ENCODE measurements around the gene ZFYVE27. TPM values are rescaled to one million over a fixed set of nuclear protein-coding genes. Genes with fewer than 3 reads are reported as not detected.

The ZFYVE27 gene
- total and polyA plus RNA-seq, 2 of the 4 experiments (the other 2 are of a cell fraction) = 13.1 to 22.2 TPM

- TF ChIP-seq NFE2L2 (IDR thresholded peaks at IDR 0.05; ENCODE audit: low read depth, low read length) (no peak), FOS (IDR thresholded peaks at IDR 0.05; ENCODE audit: low read depth, low read length) (no peak), USF2 (IDR thresholded peaks at IDR 0.05; ENCODE audit: low read depth, low read length) (no peak), RCOR1 (IDR thresholded peaks at IDR 0.05; ENCODE audit: insufficient replicate concordance, low read length) (no peak), CTCF (conservative IDR thresholded peaks at IDR 0.05; ENCODE audit: low read depth, low read length) (no peak), RFX5 (IDR thresholded peaks at IDR 0.05; ENCODE audit: low read depth, low read length) (no peak), SMC3 (IDR thresholded peaks at IDR 0.05; ENCODE audit: low read depth, low read length) (no peak), RAD21 (IDR thresholded peaks at IDR 0.05; ENCODE audit: low read length) (no peak), BHLHE40 (IDR thresholded peaks at IDR 0.05; ENCODE audit: low read depth, low read length) (no peak), POLR2A (IDR thresholded peaks at IDR 0.05; ENCODE audit: low read depth, low read length) (no peak), MAFK (IDR thresholded peaks at IDR 0.05; ENCODE audit: low read depth, low read length) (no peak), MAZ (IDR thresholded peaks at IDR 0.05; ENCODE audit: borderline replicate concordance, low read depth, low read length) (no peak), CHD1 (IDR thresholded peaks at IDR 0.05; ENCODE audit: low read depth, low read length) (no peak)
- TF ChIP-seq, protein P1, sequence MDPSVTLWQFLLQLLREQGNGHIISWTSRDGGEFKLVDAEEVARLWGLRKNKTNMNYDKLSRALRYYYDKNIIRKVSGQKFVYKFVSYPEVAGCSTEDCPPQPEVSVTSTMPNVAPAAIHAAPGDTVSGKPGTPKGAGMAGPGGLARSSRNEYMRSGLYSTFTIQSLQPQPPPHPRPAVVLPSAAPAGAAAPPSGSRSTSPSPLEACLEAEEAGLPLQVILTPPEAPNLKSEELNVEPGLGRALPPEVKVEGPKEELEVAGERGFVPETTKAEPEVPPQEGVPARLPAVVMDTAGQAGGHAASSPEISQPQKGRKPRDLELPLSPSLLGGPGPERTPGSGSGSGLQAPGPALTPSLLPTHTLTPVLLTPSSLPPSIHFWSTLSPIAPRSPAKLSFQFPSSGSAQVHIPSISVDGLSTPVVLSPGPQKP (IDR thresholded peaks at IDR 0.05; ENCODE audit: borderline replicate concordance, low read depth, low read length) = no peak
- no peak overlapping the region for H3K4ac ChIP-seq (ENCODE audit: low read depth, low read length)
- no peak overlapping the region for H3K18ac ChIP-seq (ENCODE audit: low read depth, low read length)
- H2BK120ac ChIP-seq (ENCODE audit: low read depth, low read length) = no peak overlapping the region
- no TSS peak for BruUV-seq (replicated peaks)
- H3K4me2 ChIP-seq (ENCODE audit: low read depth, low read length) = no peak overlapping the region
- no peak overlapping the region for H3K23ac ChIP-seq (ENCODE audit: low read depth, low read length)
- 70% methylated on average over 2 of the region's 9 CpGs; no CpG with 5 or more reads in 1 of the 2 experiments for WGBS, 2 experiments (ENCODE audit: extremely low coverage in 2 of 2, insufficient read length in 1 of 2)
- H3K9me3 ChIP-seq (ENCODE audit: control insufficient read depth, insufficient read depth, low read length) = no peaks in the 10 kb centered on the region
- H3K27ac ChIP-seq (ENCODE audit: insufficient read depth, low read length) = no peak overlapping the region
- no peak overlapping the region for H3K4me3 ChIP-seq (ENCODE audit: insufficient read depth, low read depth, low read length)
- no peak overlapping the region for H4K8ac ChIP-seq (ENCODE audit: low read depth in 2 of 2, low read length in 2 of 2)
- CTCF ChIA-PET = no interaction called here
- ATAC-seq (ENCODE audit: low read depth) (no peak), DNase-seq (no peak)
- no peak overlapping the region for H2AK9ac ChIP-seq (replicated peaks; ENCODE audit: low read depth, low read length, poor library complexity)
- H3K36me3 ChIP-seq (ENCODE audit: control insufficient read depth, insufficient read depth, low read length) = no peaks in the 10 kb centered on the region
- no peak overlapping the region for H2AK5ac ChIP-seq (ENCODE audit: low read depth, low read length)
- POLR2A ChIA-PET (ENCODE audit: unreplicated experiment) = no interaction called here
- H3K9me1 ChIP-seq (ENCODE audit: insufficient read depth, low read length) = no peaks in the 10 kb centered on the region
- no peak overlapping the region for H4K5ac ChIP-seq (ENCODE audit: low read depth, low read length)
- no peak overlapping the region for H2BK15ac ChIP-seq (ENCODE audit: low read depth, low read length)
- dilution Hi-C loops (cut with HindIII; ENCODE audit: low sequenced_read_pairs, unreplicated experiment) (no loop called here), intact Hi-C loops (cut with micrococcal nuclease) (no loop called here), in situ Hi-C loops (cut with MboI; ENCODE audit: low sequenced_read_pairs) (loop anchor here (25.0 kb wide), 1 partner anchor 252 kb away; the partner anchor contains the start of gene CRTAC1)
- H3K27me3 ChIP-seq (ENCODE audit: control insufficient read depth, insufficient read depth, low read length) = peaks cover 56% of the 10 kb centered on the region
- no peak overlapping the region for H2BK20ac ChIP-seq (ENCODE audit: low read depth, low read length)
- H2BK5ac ChIP-seq (ENCODE audit: low read depth, low read length, poor library complexity, severe bottlenecking) = no peak overlapping the region
- H2AFZ ChIP-seq (replicated peaks; ENCODE audit: low read length, poor library complexity) = no peak overlapping the region
- H3K56ac ChIP-seq (ENCODE audit: extremely low read depth, insufficient read depth, low read length) = no peak overlapping the region
- H4K91ac ChIP-seq (ENCODE audit: insufficient read depth, low read depth, low read length) = no peak overlapping the region
- H3K14ac ChIP-seq (replicated peaks; ENCODE audit: low read depth, low read length) = no peak overlapping the region
- H3K9ac ChIP-seq (ENCODE audit: low read depth, low read length) = no peak overlapping the region
- H3K4me1 ChIP-seq (ENCODE audit: control insufficient read depth, insufficient read depth, low read length) = no peaks in the 10 kb centered on the region
- H4K20me1 ChIP-seq (ENCODE audit: insufficient read depth, low read length) = no peaks in the 10 kb centered on the region
- no peaks in the 10 kb centered on the region for H3K79me1 ChIP-seq (ENCODE audit: low read depth in 1 of 2, low read length in 2 of 2)
Observed at GRCh38 chr10:97785731-97786130, 48.8 kb downstream of the ZFYVE27 start.

All from IMR-90 (cell line).